HepG2 (cell line): ENCODE data around the gene USP25. TPM values are rescaled to one million over a fixed set of nuclear protein-coding genes. Genes with fewer than 3 reads are reported as not detected.

ENCODE experiments used
- MAFK ChIP-seq, 2 experiments: IDR thresholded peaks in 1 of 2; conservative IDR thresholded peaks in 1 of 2; 2 replicates each; pipeline ENCODE4 v1.6.1; 2011; ENCODE audit warnings: improper control_type of control experiment in 2 of 2, low read length in 2 of 2
- MLX ChIP-seq: IDR thresholded peaks from 2 replicates; pipeline ENCODE4 v1.6.1; 2016
- NAIF1 ChIP-seq: sonication (generic); formaldehyde crosslinking; IDR thresholded peaks from 2 replicates; pipeline ENCODE4 v1.5.0; 2020; ENCODE audit warnings: mild to moderate bottlenecking, missing genetic modification reagents, borderline replicate concordance
- PCBP2 ChIP-seq: fragments of 200-400 bp; formaldehyde crosslinking; optimal IDR thresholded peaks from 2 replicates; pipeline ENCODE3; 2018; ENCODE audit warnings: low read length, low read depth; ENCODE audit not compliant: poor library complexity, severe bottlenecking
- SAP130 ChIP-seq: IDR thresholded peaks from 2 replicates; pipeline ENCODE4 v1.6.1; 2016; ENCODE audit warnings: low read depth
- SOX5 ChIP-seq: IDR thresholded peaks from 2 replicates; pipeline ENCODE4 v1.6.1; 2016; ENCODE audit warnings: borderline replicate concordance
- ZFP36 ChIP-seq: fragments of 150-350 bp; IDR thresholded peaks from 2 replicates; pipeline ENCODE4 v1.6.1; 2018; ENCODE audit warnings: borderline replicate concordance, low read length, low read depth; ENCODE audit not compliant: partially characterized antibody
- ZHX2 ChIP-seq, 2 experiments: sonication (generic) in 1 of 2; formaldehyde crosslinking in 1 of 2; IDR thresholded peaks; 2 replicates each; pipeline versions ENCODE4 v1.6.1 to v1.9.0; 2014 to 2022; ENCODE audit warnings: antibody characterized with exemption in 1 of 2, borderline replicate concordance in 1 of 2, inconsistent platforms in 1 of 2, low read depth in 1 of 2, missing genetic modification reagents in 1 of 2
- ZNF609 ChIP-seq: sonication (generic); formaldehyde crosslinking; IDR thresholded peaks from 2 replicates; pipeline ENCODE4 v1.4.0; 2020; ENCODE audit warnings: mild to moderate bottlenecking, missing genetic modification reagents, borderline replicate concordance
- ZNF672 ChIP-seq: sonication (generic); formaldehyde crosslinking; IDR thresholded peaks from 2 replicates; pipeline ENCODE4 v1.8.1; 2022; ENCODE audit warnings: missing genetic modification reagents
- ZNF766 ChIP-seq: sonication (generic); formaldehyde crosslinking; IDR thresholded peaks from 2 replicates; pipeline ENCODE4 v1.5.0; 2020; ENCODE audit warnings: missing genetic modification reagents, borderline replicate concordance
- ZSCAN31 ChIP-seq: sonication (generic); formaldehyde crosslinking; IDR thresholded peaks from 2 replicates; pipeline ENCODE4 v1.5.0; 2020; ENCODE audit warnings: low read depth, mild to moderate bottlenecking, missing genetic modification reagents
- polyA plus RNA-seq, 8 experiments: library from polyadenylated mRNA; depleted of rRNA in 3 of 8; stranded (reverse) in 7 of 8; unstranded in 1 of 8; fragments of >200 nt; fragmentation: Illumina TruSeq in 4 of 8; extraction: Trizol in 4 of 8; gene quantifications; 2 replicates each; pipeline versions ENCODE4 v1.2.1 to v1.2.3, GENCODE V29; 2011 to 2016; ENCODE audit warnings: low read depth in 4 of 8, missing spikeins in 1 of 8, mixed read lengths in 1 of 8; ENCODE audit not compliant: insufficient read depth in 1 of 8
- total RNA-seq, 5 experiments: library from RNA; depleted of rRNA; stranded (reverse); fragments of >200 nt; fragmentation: Illumina TruSeq; extraction: Trizol; gene quantifications; 2 replicates each; pipeline ENCODE4 v1.2.3, GENCODE V29; 2016; ENCODE audit warnings: low read depth in 1 of 5
- TF ChIP-seq, protein P1 (sequence below): sonication (generic); formaldehyde crosslinking; conservative IDR thresholded peaks from 2 replicates; pipeline ENCODE4 v1.5.0; 2020; ENCODE audit warnings: missing genetic modification reagents
- TF ChIP-seq, protein P2 (sequence below): sonication (generic); formaldehyde crosslinking; IDR thresholded peaks from 2 replicates; pipeline ENCODE4 v1.4.0; 2020; ENCODE audit warnings: missing genetic modification reagents

The USP25 gene
- total and polyA plus RNA-seq, 2 of the 13 experiments (the other 11 are each of a cell fraction or from before 2014, with no cell fraction given): 12.4 to 26.3 TPM

- TF ChIP-seq ZNF766 (peak; percentile 94; the same call in 1 of the 2 replicates), SAP130 (CRISPR knock-in tag) (0 out of 2 replicates have a peak, but pooled peaks have one; percentile 34), MLX (CRISPR knock-in tag) (no peak), PCBP2 (no peak), MAFK (conservative IDR thresholded peaks at IDR 0.05 in 1 of 2, IDR thresholded peaks at IDR 0.05 in 1 of 2; ENCODE audit: low read length in 2 of 2) (peak; percentile 89 to 94), NAIF1 (CRISPR knock-in tag) (no peak), ZHX2 (IDR thresholded peaks at IDR 0.05; ENCODE audit: low read depth) (no peak), ZHX2 (CRISPR knock-in tag; IDR thresholded peaks at IDR 0.05; ENCODE audit: borderline replicate concordance) (no peak), ZFP36 (no peak), ZNF672 (CRISPR knock-in tag) (no peak), ZSCAN31 (CRISPR knock-in tag) (no peak), ZNF609 (no peak), SOX5 (no peak)
- TF ChIP-seq, protein P1, sequence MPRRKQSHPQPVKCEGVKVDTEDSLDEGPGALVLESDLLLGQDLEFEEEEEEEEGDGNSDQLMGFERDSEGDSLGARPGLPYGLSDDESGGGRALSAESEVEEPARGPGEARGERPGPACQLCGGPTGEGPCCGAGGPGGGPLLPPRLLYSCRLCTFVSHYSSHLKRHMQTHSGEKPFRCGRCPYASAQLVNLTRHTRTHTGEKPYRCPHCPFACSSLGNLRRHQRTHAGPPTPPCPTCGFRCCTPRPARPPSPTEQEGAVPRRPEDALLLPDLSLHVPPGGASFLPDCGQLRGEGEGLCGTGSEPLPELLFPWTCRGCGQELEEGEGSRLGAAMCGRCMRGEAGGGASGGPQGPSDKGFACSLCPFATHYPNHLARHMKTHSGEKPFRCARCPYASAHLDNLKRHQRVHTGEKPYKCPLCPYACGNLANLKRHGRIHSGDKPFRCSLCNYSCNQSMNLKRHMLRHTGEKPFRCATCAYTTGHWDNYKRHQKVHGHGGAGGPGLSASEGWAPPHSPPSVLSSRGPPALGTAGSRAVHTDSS (CRISPR knock-in tag): no peak
- TF ChIP-seq, protein P2, sequence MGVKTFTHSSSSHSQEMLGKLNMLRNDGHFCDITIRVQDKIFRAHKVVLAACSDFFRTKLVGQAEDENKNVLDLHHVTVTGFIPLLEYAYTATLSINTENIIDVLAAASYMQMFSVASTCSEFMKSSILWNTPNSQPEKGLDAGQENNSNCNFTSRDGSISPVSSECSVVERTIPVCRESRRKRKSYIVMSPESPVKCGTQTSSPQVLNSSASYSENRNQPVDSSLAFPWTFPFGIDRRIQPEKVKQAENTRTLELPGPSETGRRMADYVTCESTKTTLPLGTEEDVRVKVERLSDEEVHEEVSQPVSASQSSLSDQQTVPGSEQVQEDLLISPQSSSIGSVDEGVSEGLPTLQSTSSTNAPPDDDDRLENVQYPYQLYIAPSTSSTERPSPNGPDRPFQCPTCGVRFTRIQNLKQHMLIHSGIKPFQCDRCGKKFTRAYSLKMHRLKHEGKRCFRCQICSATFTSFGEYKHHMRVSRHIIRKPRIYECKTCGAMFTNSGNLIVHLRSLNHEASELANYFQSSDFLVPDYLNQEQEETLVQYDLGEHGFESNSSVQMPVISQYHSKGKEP (CRISPR knock-in tag): no peak
These were observed 24.9 kb downstream of the USP25 start (continued) for GRCh38 chr21:15754640-15755039.
